Measurements from ENCODE around the gene CD7. TPM values are rescaled to one million over a fixed set of nuclear protein-coding genes. Genes with fewer than 3 reads are reported as not detected.
"Not testable (repeated sequence)": the region's sequence is repeated elsewhere in the genome, so short reads cannot be mapped to it uniquely, and the experiment has no call there.

The CD7 gene
- 100 to 1,000 TPM; 286 to 320 TPM for total RNA-seq

- POLR2A ChIA-PET: interaction anchor here (0.9 to 10.2 kb wide), 16 partner anchors 10 to 287 kb away, joined by 3 to 222 read pairs (median 5); partner anchors contain the start of genes CSNK1D and SLC16A3
- Mint-ChIP-seq H3K27ac (no peak within 1 kb of the TSS), H3K27me3 (no peaks in the 10 kb centered on the region), H3K4me1 (peaks cover 12% of the 10 kb centered on the region), H3K4me3 (peak within 1 kb of the TSS; percentile 90), H3K9me3 (no peaks in the 10 kb centered on the region), H3K36me3 (peaks cover 11% of the 10 kb centered on the region)
- ATAC-seq (ENCODE audit: low read depth) (peak; percentile 81), DNase-seq (peak; percentile 79)
Observed at GRCh38 chr17:82317394-82318168, at the start of gene CD7. CD7 (minus strand) TSS chr17:82317608; CDS start chr17:82317495, 113 bp downstream.

DNA sequence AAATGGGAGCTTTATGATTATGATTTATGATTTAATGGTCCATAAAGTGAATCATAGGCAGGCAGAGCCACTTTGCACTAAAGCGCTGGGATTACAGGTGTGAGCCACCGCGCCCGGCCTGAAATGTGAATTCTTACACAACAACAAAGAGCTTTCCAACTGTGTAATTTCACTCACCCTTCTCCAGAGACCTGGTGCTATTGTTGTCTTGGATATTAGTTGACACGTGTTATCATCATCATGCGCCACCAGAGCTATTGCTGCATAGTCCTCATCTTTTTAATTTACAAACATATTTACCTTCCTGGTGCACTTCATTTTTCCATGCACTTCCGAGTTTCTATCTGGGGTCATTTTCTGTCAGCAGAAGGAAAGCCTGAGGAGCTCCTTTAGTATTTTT is 49.3 kb upstream of the CD7 start:
- peaks cover 6% of the 10 kb centered on the region for H3K4me1 Mint-ChIP-seq
- H3K4me3 Mint-ChIP-seq: no peak overlapping the region
- no peak overlapping the region for H3K27ac Mint-ChIP-seq
- POLR2A ChIA-PET: no interaction called here
- no peak for DNase-seq
- no peaks in the 10 kb centered on the region for H3K36me3 Mint-ChIP-seq
- peaks cover 31% of the 10 kb centered on the region for H3K27me3 Mint-ChIP-seq
- no peak for ATAC-seq (ENCODE audit: low read depth)
- H3K9me3 Mint-ChIP-seq: no peaks in the 10 kb centered on the region

GRCh38 chr17:82365606-82366295 is 48.3 kb upstream of the CD7 start:
- ATAC-seq (ENCODE audit: low read depth): no peak
- POLR2A ChIA-PET: interaction anchor here (0.6 kb wide), 1 partner anchor 41 kb away, joined by 4 read pairs; no protein-coding TSS in a partner anchor
- no peak overlapping the region for H3K27ac Mint-ChIP-seq
- H3K4me3 Mint-ChIP-seq: no peak overlapping the region
- H3K36me3 Mint-ChIP-seq: no peaks in the 10 kb centered on the region
- H3K27me3 Mint-ChIP-seq: peaks cover 26% of the 10 kb centered on the region
- no peaks in the 10 kb centered on the region for H3K9me3 Mint-ChIP-seq
- H3K4me1 Mint-ChIP-seq: peaks cover 3% of the 10 kb centered on the region
- no peak for DNase-seq

DNA sequence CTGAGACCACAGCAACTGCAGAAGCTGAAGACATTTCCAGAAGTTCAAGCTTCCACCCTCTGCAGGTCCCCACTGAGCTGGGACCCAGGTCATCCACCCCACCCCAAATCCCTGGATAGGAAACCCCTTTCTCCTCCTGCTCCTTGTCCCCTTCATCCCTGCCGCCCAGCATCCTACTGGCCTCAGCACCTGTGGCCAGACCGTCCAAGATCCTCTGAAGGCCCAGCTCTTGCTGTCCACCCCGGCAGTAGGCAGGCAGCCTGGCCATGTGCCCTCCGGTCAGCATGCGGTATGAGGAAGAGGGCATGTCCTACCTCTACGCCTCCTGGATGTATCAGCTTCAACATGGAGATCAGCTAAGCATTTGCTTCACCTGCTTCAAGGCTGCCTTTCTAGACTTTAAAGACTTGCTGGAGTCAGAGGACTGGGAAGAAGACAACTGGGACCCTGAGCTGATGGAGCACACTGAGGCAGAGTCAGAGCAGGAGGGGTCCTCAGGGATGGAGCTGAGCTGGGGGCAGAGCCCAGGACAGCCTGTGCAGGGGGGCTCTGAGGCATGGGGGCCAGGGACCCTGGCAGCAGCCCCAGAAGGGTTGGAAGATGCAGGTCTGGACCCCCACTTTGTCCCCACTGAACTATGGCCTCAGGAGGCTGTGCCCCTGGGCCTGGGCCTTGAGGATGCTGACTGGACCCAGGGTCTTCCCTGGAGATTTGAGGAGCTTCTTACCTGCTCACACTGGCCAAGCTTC is 44.7 kb upstream of the CD7 start:
- DNase-seq (no peak), ATAC-seq (ENCODE audit: low read depth) (no peak)
- peaks cover 6% of the 10 kb centered on the region for H3K4me1 Mint-ChIP-seq
- no peak overlapping the region for H3K27ac Mint-ChIP-seq
- no peaks in the 10 kb centered on the region for H3K36me3 Mint-ChIP-seq
- POLR2A ChIA-PET: interaction anchor here (0.6 to 0.8 kb wide), 2 partner anchors 8 to 40 kb away, joined by 3 read pairs; no protein-coding TSS in a partner anchor
- H3K9me3 Mint-ChIP-seq: no peaks in the 10 kb centered on the region
- H3K27me3 Mint-ChIP-seq: peaks cover 12% of the 10 kb centered on the region
- no peak overlapping the region for H3K4me3 Mint-ChIP-seq

DNA sequence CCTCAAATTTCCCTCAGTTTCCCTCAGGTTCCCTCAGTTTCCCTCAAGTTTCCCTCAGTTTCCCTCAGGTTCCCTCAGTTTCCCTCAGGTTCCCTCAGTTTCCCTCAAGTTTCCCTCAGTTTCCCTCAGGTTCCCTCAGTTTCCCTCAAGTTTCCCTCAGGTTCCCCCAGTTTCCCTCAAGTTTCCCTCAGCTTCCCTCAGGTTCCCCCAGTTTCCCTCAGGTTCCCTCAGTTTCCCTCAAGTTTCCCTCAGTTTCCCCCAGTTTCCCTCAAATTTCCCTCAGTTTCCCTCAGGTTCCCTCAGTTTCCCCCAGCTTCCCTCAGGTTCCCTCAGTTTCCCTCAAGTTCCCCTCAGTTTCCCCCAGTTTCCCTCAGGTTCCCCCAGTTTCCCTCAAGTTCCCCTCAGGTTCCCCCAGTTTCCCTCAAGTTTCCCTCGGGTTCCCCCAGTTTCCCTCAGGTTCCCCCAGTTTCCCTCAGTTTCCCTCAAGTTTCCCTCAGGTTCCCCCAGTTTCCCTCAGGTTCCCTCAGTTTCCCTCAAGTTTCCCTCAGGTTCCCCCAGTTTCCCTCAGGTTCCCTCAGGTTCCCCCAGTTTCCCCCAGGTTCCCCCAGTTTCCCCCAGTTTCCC is 42.2 kb upstream of the CD7 start:
- H3K4me3 Mint-ChIP-seq; DNase-seq; H3K9me3 Mint-ChIP-seq; H3K36me3 Mint-ChIP-seq; H3K27me3 Mint-ChIP-seq; POLR2A ChIA-PET; H3K27ac Mint-ChIP-seq; ATAC-seq (ENCODE audit: low read depth); H3K4me1 Mint-ChIP-seq: not testable (repeated sequence)

DNA sequence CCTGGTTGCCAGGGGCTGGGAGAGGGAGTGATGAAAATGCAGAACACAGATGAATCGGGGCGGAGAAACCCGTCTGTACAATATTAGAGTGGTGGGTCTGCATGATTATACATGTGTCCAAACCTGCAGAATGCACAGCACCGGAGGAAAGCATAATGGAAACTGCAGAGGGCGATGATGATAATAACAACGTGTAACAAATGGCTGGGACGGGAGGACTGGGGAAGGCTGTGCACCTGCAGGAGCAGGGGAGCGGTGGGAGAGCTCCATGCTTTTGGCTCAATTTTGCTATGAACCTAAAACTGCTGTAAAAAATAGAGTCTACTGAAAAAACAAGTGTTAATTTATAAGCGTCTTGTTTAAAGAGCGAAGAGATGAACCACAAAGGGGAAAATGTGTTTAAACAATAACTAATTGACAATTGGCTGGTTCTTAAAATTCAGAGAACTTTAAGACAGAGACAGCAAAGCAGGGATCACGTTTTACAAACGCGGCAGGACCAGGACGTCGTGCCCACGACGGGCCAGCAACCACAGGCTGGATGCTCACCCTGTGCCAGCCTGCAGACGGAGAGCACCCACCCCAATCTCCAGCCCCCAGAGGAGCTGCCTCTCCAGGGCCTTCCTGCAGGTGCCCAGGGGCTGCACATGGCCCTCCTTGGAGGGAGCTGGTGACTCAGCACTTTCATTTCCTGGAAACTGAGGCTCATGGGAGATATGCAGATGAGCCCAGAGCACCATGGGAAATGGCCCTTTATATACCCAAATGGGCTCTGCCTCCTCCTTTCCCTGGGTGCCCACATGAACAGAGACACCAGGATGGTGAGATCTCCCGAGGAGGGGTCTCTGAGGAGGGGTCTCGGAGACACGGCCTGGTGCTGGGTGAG is 41.3 kb upstream of the CD7 start, which contains the start of gene TEX19:
TEX19 (plus strand) TSS at position 783 of the 886 bp plus-strand sequence. CDS start 2,904 bp downstream, outside the sequence.
- DNase-seq (no peak), ATAC-seq (ENCODE audit: low read depth) (peak; percentile 50)
- Mint-ChIP-seq H3K4me3 (no peak within 1 kb of the TSS), H3K36me3 (no peaks in the 10 kb centered on the region), H3K4me1 (peaks cover 6% of the 10 kb centered on the region), H3K27me3 (peaks cover 8% of the 10 kb centered on the region), H3K27ac (peak within 1 kb of the TSS; percentile 46), H3K9me3 (no peaks in the 10 kb centered on the region)
- POLR2A ChIA-PET: no interaction called here

DNA sequence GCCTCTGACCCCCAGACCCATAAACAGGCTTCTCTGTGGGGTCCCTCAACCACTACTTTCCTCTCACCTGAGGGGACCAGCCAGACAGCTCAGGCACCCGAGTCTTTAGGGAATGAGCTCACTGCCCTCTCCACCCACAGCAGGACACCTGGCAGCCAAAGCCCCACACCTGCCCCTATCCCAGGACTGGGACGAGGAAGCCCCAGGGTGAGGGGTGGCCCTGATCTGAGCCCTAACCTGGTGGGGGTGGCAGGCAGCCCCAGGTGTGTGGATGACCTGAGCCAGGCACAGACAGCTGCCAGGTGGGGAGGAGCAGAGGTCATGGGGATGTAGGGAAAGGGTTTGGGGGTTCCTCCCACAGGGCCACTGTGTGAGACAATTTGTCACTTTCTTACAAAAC is 40.0 kb upstream of the CD7 start:
- Mint-ChIP-seq H3K4me3 (no peak overlapping the region), H3K27ac (no peak overlapping the region), H3K36me3 (no peaks in the 10 kb centered on the region), H3K4me1 (peaks cover 6% of the 10 kb centered on the region), H3K9me3 (no peaks in the 10 kb centered on the region), H3K27me3 (peaks cover 8% of the 10 kb centered on the region)
- no peak for DNase-seq
- no peak for ATAC-seq (ENCODE audit: low read depth)
- POLR2A ChIA-PET: no interaction called here

DNA sequence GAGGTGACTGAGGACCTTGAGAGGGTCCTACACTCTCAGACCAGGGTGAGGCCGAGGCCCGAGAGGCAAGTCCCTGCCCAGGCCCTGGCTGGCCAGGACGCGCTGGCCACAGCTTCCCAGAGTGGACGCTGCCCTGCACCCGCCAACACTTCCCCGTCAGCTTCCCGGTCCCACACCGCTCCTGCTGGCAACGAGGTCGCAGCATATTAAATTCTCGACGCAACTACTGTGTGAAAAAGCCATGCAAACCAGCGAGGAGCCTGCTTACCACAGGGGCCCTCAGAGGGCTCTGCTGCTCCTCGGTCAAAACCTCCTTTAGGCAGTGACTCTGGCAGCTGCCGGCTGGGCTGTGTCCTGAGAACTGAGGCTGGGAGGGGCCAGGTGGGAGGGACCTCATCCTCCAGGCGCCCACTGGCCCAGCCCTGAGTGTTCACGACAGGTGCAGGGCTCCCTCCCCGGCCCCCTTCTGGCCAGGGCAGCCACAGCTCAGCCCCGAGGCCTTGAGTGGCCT is 39.5 kb upstream of the CD7 start:
- Mint-ChIP-seq H3K4me3 (no peak overlapping the region), H3K27me3 (peaks cover 8% of the 10 kb centered on the region), H3K9me3 (no peaks in the 10 kb centered on the region), H3K4me1 (peaks cover 8% of the 10 kb centered on the region), H3K36me3 (no peaks in the 10 kb centered on the region), H3K27ac (no peak overlapping the region)
- no peak for DNase-seq
- ATAC-seq (ENCODE audit: low read depth): no peak
- POLR2A ChIA-PET: no interaction called here

DNA sequence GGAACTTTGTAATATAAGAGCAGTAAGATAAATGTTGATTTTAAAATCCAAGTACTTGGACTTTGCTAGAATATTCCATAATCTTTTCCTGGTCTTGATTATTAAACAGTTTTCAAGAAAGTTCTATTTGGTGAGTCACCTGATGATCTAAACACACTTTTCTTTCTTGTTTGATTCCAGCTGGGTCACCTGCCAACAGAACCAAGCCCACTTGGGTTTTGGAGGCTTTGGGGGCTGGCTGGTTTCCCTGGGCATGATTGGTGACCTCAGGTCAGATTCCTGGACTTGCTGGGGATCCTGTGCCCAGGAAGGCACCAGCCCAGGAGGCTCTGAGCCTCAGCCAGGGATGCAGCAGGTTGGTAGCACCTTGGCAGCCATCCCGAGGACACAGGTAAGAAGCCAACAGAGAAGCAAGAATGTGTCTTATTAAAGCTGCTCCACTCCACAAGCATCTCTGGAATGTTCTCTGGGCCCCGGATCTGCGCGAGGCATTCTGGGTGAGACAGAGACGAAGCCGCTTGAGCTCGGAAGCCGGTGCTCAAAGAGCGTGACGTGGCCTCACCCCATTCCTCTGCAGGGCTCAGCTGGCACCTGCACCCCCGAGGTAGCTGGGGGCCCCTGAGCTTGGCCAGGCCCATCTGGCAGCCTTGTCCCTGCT is 38.5 kb upstream of the CD7 start:
- H3K9me3 Mint-ChIP-seq: no peaks in the 10 kb centered on the region
- peaks cover 8% of the 10 kb centered on the region for H3K4me1 Mint-ChIP-seq
- DNase-seq (no peak), ATAC-seq (ENCODE audit: low read depth) (no peak)
- H3K4me3 Mint-ChIP-seq: no peak overlapping the region
- H3K27me3 Mint-ChIP-seq: peaks cover 8% of the 10 kb centered on the region
- no peak overlapping the region for H3K27ac Mint-ChIP-seq
- POLR2A ChIA-PET: no interaction called here
- H3K36me3 Mint-ChIP-seq: no peaks in the 10 kb centered on the region

GRCh38 chr17:82354804-82355308 is 37.4 kb upstream of the CD7 start:
- no peak for DNase-seq
- POLR2A ChIA-PET: no interaction called here
- no peaks in the 10 kb centered on the region for H3K36me3 Mint-ChIP-seq
- no peaks in the 10 kb centered on the region for H3K9me3 Mint-ChIP-seq
- no peak for ATAC-seq (ENCODE audit: low read depth)
- H3K4me1 Mint-ChIP-seq: peaks cover 8% of the 10 kb centered on the region
- peaks cover 10% of the 10 kb centered on the region for H3K27me3 Mint-ChIP-seq
- no peak overlapping the region for H3K4me3 Mint-ChIP-seq
- H3K27ac Mint-ChIP-seq: no peak overlapping the region

GRCh38 chr17:82353484-82353883 is 36.1 kb upstream of the CD7 start:
- Mint-ChIP-seq H3K27me3 (peaks cover 12% of the 10 kb centered on the region), H3K27ac (no peak overlapping the region), H3K9me3 (no peaks in the 10 kb centered on the region), H3K36me3 (no peaks in the 10 kb centered on the region), H3K4me1 (peaks cover 5% of the 10 kb centered on the region), H3K4me3 (no peak overlapping the region)
- no peak for ATAC-seq (ENCODE audit: low read depth)
- POLR2A ChIA-PET: no interaction called here
- no peak for DNase-seq

All from activated naive CD8-positive, alpha-beta T cell treated with anti-CD3 and anti-CD28 coated beads, Interleukin-2, amount 10 ng/mL, durations not matched to agents 7 days and 5 days (primary cell).